GM19193 (cell line): Measurements from ENCODE around the gene PLA2G7.

Source experiments
- POLR2A ChIP-seq: IDR thresholded peaks from 4 replicates; pipeline ENCODE4 v1.6.1; 2011; ENCODE audit not compliant: insufficient read depth, insufficient read length; ENCODE audit errors: extremely low read depth

Gene PLA2G7

DNA sequence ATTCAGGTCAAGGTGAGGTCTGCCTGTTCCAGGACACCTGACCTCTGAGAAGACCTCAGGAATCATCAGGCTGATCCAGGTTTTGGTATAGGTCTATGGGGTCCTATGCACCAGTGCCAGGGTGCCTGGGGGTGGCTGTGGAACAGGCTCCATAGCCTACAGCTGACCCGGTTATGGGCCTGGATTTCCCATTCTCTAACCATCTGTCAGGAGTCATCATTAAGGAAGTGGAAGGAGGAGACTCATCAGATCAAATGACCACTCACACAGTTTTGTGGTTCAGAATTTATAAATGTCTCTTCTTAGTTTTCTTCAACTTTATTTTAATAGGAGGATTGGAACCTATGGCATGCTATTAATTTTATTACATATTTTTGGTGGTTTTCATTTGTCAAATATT, 14.8 kb downstream of the PLA2G7 start:
- no peak for TF ChIP-seq POLR2A

DNA sequence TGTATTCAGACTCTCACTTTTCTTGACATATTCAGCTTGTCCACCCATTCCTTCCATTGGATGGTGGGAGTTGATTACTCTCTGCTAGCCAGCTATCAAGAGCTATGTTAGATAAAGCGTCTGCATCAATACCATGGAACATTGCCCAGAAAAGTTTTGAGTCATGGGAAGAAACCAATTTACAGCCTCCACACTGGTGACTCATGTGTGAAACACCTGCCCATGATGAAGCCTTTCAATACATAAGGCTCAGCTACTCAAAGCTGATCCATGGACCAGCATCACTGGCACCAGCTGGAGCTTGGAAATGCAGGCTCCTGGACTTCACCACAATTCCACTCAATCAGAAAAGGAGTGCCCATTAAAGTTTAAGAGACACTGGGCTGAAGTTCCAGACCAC, 16.1 kb downstream of the PLA2G7 start:
- no peak for TF ChIP-seq POLR2A

GRCh38 chr6:46715141-46715540, 20.0 kb downstream of the PLA2G7 start:
- TF ChIP-seq POLR2A = no peak

- TF ChIP-seq POLR2A = no peak
Observed at GRCh38 chr6:46711491-46711890, 23.7 kb downstream of the PLA2G7 start.

- no peak for TF ChIP-seq POLR2A
Observed at GRCh38 chr6:46706464-46706863, 28.7 kb downstream of the PLA2G7 start.

GRCh38 chr6:46704562-46704961, 30.6 kb downstream of the PLA2G7 start:
- TF ChIP-seq POLR2A = no peak

DNA sequence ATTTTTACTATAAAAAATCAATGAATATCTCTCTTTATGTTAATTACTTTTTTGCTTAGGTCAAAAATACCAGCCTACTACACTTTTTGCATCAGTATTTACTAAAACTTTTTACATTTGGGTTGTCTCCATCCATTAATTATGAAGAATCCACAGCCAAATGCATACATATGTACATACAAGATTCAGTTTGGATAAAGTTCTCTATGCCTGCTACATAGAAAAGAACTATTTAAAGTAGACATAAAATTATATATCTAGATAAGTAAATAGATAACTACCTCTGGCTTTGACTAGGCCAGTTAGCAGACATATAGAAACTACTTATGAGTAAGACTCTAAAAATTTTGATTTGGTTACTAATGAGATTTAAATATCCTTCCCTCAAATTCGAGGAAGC, 35.2 kb downstream of the PLA2G7 start:
- TF ChIP-seq POLR2A = no peak

DNA sequence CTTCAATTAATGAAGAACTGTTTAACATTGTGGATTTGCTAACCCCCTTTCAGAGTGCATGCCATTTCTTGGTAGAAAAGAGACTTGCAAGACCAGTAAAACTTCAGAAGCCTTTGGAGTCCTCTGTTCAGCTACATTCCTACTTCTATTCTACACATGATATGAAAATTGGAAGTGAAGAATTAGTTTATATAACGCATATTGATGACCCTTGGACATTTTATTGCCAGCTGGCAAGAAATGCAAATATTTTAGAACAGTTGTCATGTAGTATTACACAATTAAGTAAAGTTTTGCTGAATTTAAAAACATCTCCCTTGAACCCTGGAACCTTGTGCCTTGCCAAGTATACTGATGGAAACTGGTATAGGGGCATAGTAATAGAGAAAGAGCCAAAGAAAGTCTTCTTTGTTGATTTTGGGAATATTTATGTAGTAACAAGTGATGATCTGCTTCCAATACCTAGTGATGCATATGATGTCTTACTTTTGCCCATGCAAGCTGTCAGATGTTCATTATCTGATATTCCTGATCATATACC, 44.2 kb downstream of the PLA2G7 start:
- TF ChIP-seq POLR2A = no peak

- TF ChIP-seq POLR2A = no peak
Observed at GRCh38 chr6:46690141-46690755, 44.9 kb downstream of the PLA2G7 start.

DNA sequence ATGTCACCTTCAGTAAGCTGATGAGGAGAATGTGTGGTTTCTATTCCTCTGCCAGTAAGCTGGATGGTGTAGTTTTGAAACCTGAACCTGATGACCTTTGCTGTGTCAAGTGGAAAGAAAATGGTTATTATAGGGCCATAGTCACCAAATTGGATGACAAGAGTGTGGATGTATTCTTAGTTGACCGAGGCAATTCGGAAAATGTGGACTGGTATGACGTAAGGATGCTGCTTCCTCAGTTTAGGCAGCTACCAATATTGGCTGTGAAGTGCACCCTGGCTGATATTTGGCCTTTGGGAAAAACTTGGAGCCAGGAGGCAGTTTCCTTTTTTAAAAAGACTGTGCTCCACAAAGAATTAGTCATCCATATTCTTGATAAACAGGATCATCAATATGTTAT, 45.5 kb downstream of the PLA2G7 start:
- no peak for TF ChIP-seq POLR2A

DNA sequence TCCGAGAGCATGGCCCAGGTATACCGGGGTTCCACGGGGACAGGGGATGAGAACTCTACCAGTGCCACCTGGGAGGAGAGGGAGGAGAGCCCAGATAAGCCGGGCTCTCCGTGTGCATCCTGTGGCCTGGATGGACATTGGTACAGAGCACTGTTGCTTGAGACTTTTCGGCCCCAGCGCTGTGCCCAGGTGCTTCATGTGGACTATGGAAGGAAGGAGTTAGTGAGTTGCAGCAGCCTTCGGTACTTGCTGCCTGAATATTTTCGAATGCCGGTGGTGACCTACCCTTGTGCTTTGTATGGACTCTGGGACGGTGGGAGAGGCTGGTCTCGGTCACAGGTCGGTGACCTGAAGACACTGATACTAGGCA, 46.2 kb downstream of the PLA2G7 start:
- TF ChIP-seq POLR2A = no peak

GRCh38 chr6:46688117-46688965, 46.8 kb downstream of the PLA2G7 start:
- no peak for TF ChIP-seq POLR2A

- TF ChIP-seq POLR2A = no peak
Observed at GRCh38 chr6:46687619-46688097, 47.5 kb downstream of the PLA2G7 start, which contains the start of gene TDRD6. Gene TDRD6 (plus strand): TSS chr6:46687885. CDS start chr6:46688129, 244 bp downstream.

GRCh38 chr6:46684771-46685170, 50.4 kb downstream of the PLA2G7 start:
- TF ChIP-seq POLR2A = no peak

DNA sequence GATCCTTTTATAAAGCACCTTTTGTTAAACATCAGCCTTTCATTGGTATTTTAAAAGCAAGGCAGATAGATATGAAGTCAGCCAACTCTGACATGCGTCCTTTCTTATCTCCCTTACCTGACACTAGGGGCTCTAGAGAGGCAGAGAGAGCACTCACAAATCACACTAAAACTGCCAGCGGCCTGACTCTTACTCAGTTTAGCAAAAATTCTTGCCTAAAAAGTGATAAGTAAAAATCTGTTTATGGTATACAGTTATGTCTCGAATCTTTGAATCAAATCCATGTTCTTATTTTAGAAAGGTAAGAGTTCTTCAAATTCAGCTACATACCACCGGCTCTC, 57.9 kb downstream of the PLA2G7 start:
- no peak for TF ChIP-seq POLR2A

GRCh38 chr6:46676604-46677313, 58.4 kb downstream of the PLA2G7 start:
- no peak for TF ChIP-seq POLR2A

DNA sequence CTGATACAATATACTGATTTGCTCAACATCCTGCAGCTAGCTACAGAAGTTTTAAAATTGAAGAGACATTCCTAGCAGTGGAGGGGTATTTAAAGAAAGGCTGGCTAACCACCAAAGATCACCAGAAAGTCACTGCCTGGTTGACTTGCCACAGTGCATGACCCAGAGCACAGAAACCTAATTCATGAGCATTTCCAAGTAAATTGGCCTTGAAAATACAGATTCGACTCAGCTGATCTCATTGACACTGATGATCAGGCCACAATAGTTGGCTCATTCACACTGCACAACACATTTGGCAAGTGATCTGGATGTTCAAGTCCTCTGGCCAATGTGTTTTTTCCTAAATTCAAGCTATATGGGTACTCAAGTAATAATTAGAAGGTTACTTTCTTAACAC, 60.8 kb downstream of the PLA2G7 start:
- no peak for TF ChIP-seq POLR2A
